Measurements from ENCODE around the gene ADCY2.

- TF ChIP-seq CTCF (IDR thresholded peaks at IDR 0.05; ENCODE audit: insufficient read depth, low read length): no peak
- TF ChIP-seq GABPA (IDR thresholded peaks at IDR 0.05; ENCODE audit: low read depth): no peak
- no peak for TF ChIP-seq POLR2AphosphoS5 (IDR thresholded peaks at IDR 0.05; ENCODE audit: low read depth)
Measured at GRCh38 chr5:7705261-7705660, 309.3 kb downstream of the ADCY2 start.

All from HL-60 (cell line).